Measurements from ENCODE around the gene IL16.

Gene IL16

GRCh38 chr15:81361891-81362290 is 165.2 kb downstream of the IL16 start:
- Mint-ChIP-seq H3K36me3 (ENCODE audit: low read depth) (no peaks in the 10 kb centered on the region), H3K4me1 (ENCODE audit: low read depth) (no peaks in the 10 kb centered on the region), H3K27me3 (no peaks in the 10 kb centered on the region), H3K9me3 (no peaks in the 10 kb centered on the region), H3K27ac (no peak overlapping the region), H3K4me3 (no peak overlapping the region)
- intact Hi-C loops (cut with micrococcal nuclease): no loop called here

- Mint-ChIP-seq H3K27me3 (no peaks in the 10 kb centered on the region), H3K4me1 (ENCODE audit: low read depth) (no peaks in the 10 kb centered on the region), H3K27ac (no peak overlapping the region), H3K36me3 (ENCODE audit: low read depth) (no peaks in the 10 kb centered on the region), H3K4me3 (no peak overlapping the region), H3K9me3 (no peaks in the 10 kb centered on the region)
- intact Hi-C loops (cut with micrococcal nuclease): no loop called here
Observed at GRCh38 chr15:81362790-81363189, 166.1 kb downstream of the IL16 start.

- Mint-ChIP-seq H3K27ac (no peak overlapping the region), H3K27me3 (no peaks in the 10 kb centered on the region), H3K4me1 (ENCODE audit: low read depth) (no peaks in the 10 kb centered on the region), H3K4me3 (no peak overlapping the region), H3K36me3 (ENCODE audit: low read depth) (no peaks in the 10 kb centered on the region), H3K9me3 (no peaks in the 10 kb centered on the region)
- intact Hi-C loops (cut with micrococcal nuclease): no loop called here
Observed at GRCh38 chr15:81363276-81363675, 166.6 kb downstream of the IL16 start.

Data from dendritic cell treated with granulocyte-macrophage colony-stimulating factor and Interleukin-4, amounts not matched to agents 40 ng/mL and 50 ng/mL, for 4 days (primary cell).